ENCODE results near the gene ADAMTSL3.

ADAMTSL3 gene

GRCh38 chr15:83644439-83644838, 9.5 kb upstream of the ADAMTSL3 start:
- Histone ChIP-seq H3K79me2 (ENCODE audit: insufficient read depth, low read depth) (no peaks in the 10 kb centered on the region), H3K4me1 (ENCODE audit: low read depth, poor library complexity, severe bottlenecking) (no peaks in the 10 kb centered on the region), H4K20me1 (ENCODE audit: insufficient read depth) (no peaks in the 10 kb centered on the region), H3K9ac (no peak overlapping the region), H3K36me3 (ENCODE audit: insufficient read depth) (no peaks in the 10 kb centered on the region), H3K4me3 (IDR thresholded peaks at IDR 0.05; ENCODE audit: insufficient read depth, low read depth, low read length) (no peak overlapping the region), H3K27me3 (ENCODE audit: insufficient read depth, low read depth) (no peaks in the 10 kb centered on the region), H3K4me2 (no peak overlapping the region), H2AFZ (ENCODE audit: low read depth) (no peak overlapping the region), H3K27ac (no peak overlapping the region)
- no peak for TF ChIP-seq CTCF (conservative IDR thresholded peaks at IDR 0.05; ENCODE audit: low read depth, low read length)

GRCh38 chr15:83650831-83651230, 3.1 kb upstream of the ADAMTSL3 start:
- H3K4me3 ChIP-seq (IDR thresholded peaks at IDR 0.05; ENCODE audit: insufficient read depth, low read depth, low read length) = no peak overlapping the region
- H3K4me1 ChIP-seq (ENCODE audit: low read depth, poor library complexity, severe bottlenecking) = no peaks in the 10 kb centered on the region
- H3K27me3 ChIP-seq (ENCODE audit: insufficient read depth, low read depth) = no peaks in the 10 kb centered on the region
- H3K36me3 ChIP-seq (ENCODE audit: insufficient read depth) = no peaks in the 10 kb centered on the region
- no peak overlapping the region for H2AFZ ChIP-seq (ENCODE audit: low read depth)
- H4K20me1 ChIP-seq (ENCODE audit: insufficient read depth) = no peaks in the 10 kb centered on the region
- no peaks in the 10 kb centered on the region for H3K79me2 ChIP-seq (ENCODE audit: insufficient read depth, low read depth)
- no peak overlapping the region for H3K9ac ChIP-seq
- no peak overlapping the region for H3K27ac ChIP-seq
- no peak for TF ChIP-seq CTCF (conservative IDR thresholded peaks at IDR 0.05; ENCODE audit: low read depth, low read length)
- H3K4me2 ChIP-seq = no peak overlapping the region

GRCh38 chr15:83651541-83651940, 2.4 kb upstream of the ADAMTSL3 start:
- H3K4me1 ChIP-seq (ENCODE audit: low read depth, poor library complexity, severe bottlenecking) = no peaks in the 10 kb centered on the region
- no peak for TF ChIP-seq CTCF (conservative IDR thresholded peaks at IDR 0.05; ENCODE audit: low read depth, low read length)
- H3K4me3 ChIP-seq (IDR thresholded peaks at IDR 0.05; ENCODE audit: insufficient read depth, low read depth, low read length) = no peak overlapping the region

GRCh38 chr15:83652626-83653204, 1.2 kb upstream of the ADAMTSL3 start:
- Histone ChIP-seq H3K9ac (no peak overlapping the region), H2AFZ (ENCODE audit: low read depth) (no peak overlapping the region), H3K27ac (no peak overlapping the region), H4K20me1 (ENCODE audit: insufficient read depth) (no peaks in the 10 kb centered on the region), H3K4me1 (ENCODE audit: low read depth, poor library complexity, severe bottlenecking) (no peaks in the 10 kb centered on the region), H3K79me2 (ENCODE audit: insufficient read depth, low read depth) (no peaks in the 10 kb centered on the region), H3K4me2 (no peak overlapping the region), H3K27me3 (ENCODE audit: insufficient read depth, low read depth) (no peaks in the 10 kb centered on the region), H3K4me3 (IDR thresholded peaks at IDR 0.05; ENCODE audit: insufficient read depth, low read depth, low read length) (no peak overlapping the region), H3K36me3 (ENCODE audit: insufficient read depth) (no peaks in the 10 kb centered on the region)
- TF ChIP-seq CTCF (conservative IDR thresholded peaks at IDR 0.05; ENCODE audit: low read depth, low read length) = no peak

More at GRCh38 chr15:83651541-83651940, 2.4 kb upstream of the ADAMTSL3 start:
- H3K36me3 ChIP-seq (ENCODE audit: insufficient read depth) = no peaks in the 10 kb centered on the region
- H3K9ac ChIP-seq = no peak overlapping the region
- no peaks in the 10 kb centered on the region for H4K20me1 ChIP-seq (ENCODE audit: insufficient read depth)
- no peaks in the 10 kb centered on the region for H3K27me3 ChIP-seq (ENCODE audit: insufficient read depth, low read depth)
- no peaks in the 10 kb centered on the region for H3K79me2 ChIP-seq (ENCODE audit: insufficient read depth, low read depth)
- no peak overlapping the region for H2AFZ ChIP-seq (ENCODE audit: low read depth)
- no peak overlapping the region for H3K27ac ChIP-seq
- no peak overlapping the region for H3K4me2 ChIP-seq

Measured in KMS-11 (cell line).